Neural progenitor cell (in vitro differentiated cells): ENCODE measurements around the gene RASGRF2. TPM values are rescaled to one million over a fixed set of nuclear protein-coding genes. Genes with fewer than 3 reads are reported as not detected.

Experiments used
- DNase-seq: peaks from one replicate; pipeline ENCODE4 v3.0.0-alpha.2; 2016; ENCODE audit warnings: low spot score
- H2AFZ ChIP-seq: fragments of 200-600 bp; sonication (generic); replicated peaks from 2 replicates; pipeline ENCODE4 v1.6.1; 2016; ENCODE audit warnings: antibody characterized with exemption
- H3F3A ChIP-seq: fragments of 200-600 bp; sonication (generic); 2 replicates; pipeline ENCODE4 v1.6.1; 2016; ENCODE audit warnings: antibody characterized with exemption, low read depth
- H3K27ac ChIP-seq: fragments of 200-600 bp; sonication (generic); 2 replicates; pipeline ENCODE4 v1.5.1; 2016; ENCODE audit warnings: mild to moderate bottlenecking
- H3K27me3 ChIP-seq: fragments of 200-600 bp; sonication (generic); 2 replicates; pipeline ENCODE4 v1.6.1; 2016; ENCODE audit warnings: mild to moderate bottlenecking, moderate library complexity
- H3K36me3 ChIP-seq: fragments of 200-600 bp; sonication (generic); 2 replicates; pipeline ENCODE4 v1.5.1; 2016
- H3K4me1 ChIP-seq: fragments of 200-600 bp; sonication (generic); 2 replicates; pipeline ENCODE4 v1.6.1; 2016; ENCODE audit warnings: mixed run types
- H3K4me2 ChIP-seq: fragments of 200-600 bp; sonication (generic); 2 replicates; pipeline ENCODE4 v1.6.1; 2016
- H3K4me3 ChIP-seq: fragments of 200-600 bp; sonication (generic); 2 replicates; pipeline ENCODE4 v1.5.1; 2016
- H3K79me2 ChIP-seq: fragments of 200-600 bp; sonication (generic); 2 replicates; pipeline ENCODE4 v1.6.1; 2016; ENCODE audit warnings: low read depth
- H3K9ac ChIP-seq: fragments of 200-600 bp; sonication (generic); 2 replicates; pipeline ENCODE4 v1.6.1; 2016
- H3K9me3 ChIP-seq: fragments of 200-600 bp; sonication (generic); 2 replicates; pipeline ENCODE4 v1.5.1; 2016; ENCODE audit warnings: low read depth
- H4K20me1 ChIP-seq: fragments of 200-600 bp; sonication (generic); 2 replicates; pipeline ENCODE4 v1.6.1; 2016; ENCODE audit warnings: low read depth
- H3K27ac Mint-ChIP-seq: 3 replicates; pipeline ENCODE4 v1.8.0; 2021; ENCODE audit warnings: mixed read lengths
- H3K27me3 Mint-ChIP-seq: 2 replicates; pipeline ENCODE4 v1.8.0; 2022; ENCODE audit warnings: low read depth, mild to moderate bottlenecking, inconsistent platforms, moderate library complexity, mixed read lengths; ENCODE audit not compliant: insufficient read depth
- H3K36me3 Mint-ChIP-seq: 3 replicates; pipeline ENCODE4 v1.8.0; 2021; ENCODE audit warnings: mixed read lengths
- H3K4me1 Mint-ChIP-seq: 3 replicates; pipeline ENCODE4 v1.8.0; 2021; ENCODE audit warnings: mixed read lengths
- H3K4me3 Mint-ChIP-seq: 3 replicates; pipeline ENCODE4 v1.8.0; 2021; ENCODE audit warnings: mild to moderate bottlenecking, moderate library complexity, mixed read lengths
- H3K9me3 Mint-ChIP-seq: 3 replicates; pipeline ENCODE4 v1.8.0; 2020; ENCODE audit warnings: mixed read lengths
- CTCF ChIP-seq: fragments of 200-600 bp; sonication (generic); IDR thresholded peaks from 2 replicates; pipeline ENCODE4 v1.5.1; 2017; ENCODE audit warnings: antibody characterized with exemption, mild to moderate bottlenecking
- EZH2 ChIP-seq: fragments of 200-600 bp; sonication (generic); IDR thresholded peaks from 2 replicates; pipeline ENCODE4 v1.6.1; 2017; ENCODE audit warnings: antibody characterized with exemption, mild to moderate bottlenecking, moderate library complexity
- EZH2phosphoT487 ChIP-seq: fragments of 200-600 bp; sonication (generic); IDR thresholded peaks from 2 replicates; pipeline ENCODE4 v1.6.1; 2017; ENCODE audit warnings: antibody characterized with exemption
- total RNA-seq: library from RNA; depleted of rRNA; stranded (reverse); fragments of >200 nt; gene quantifications from 2 replicates; pipeline ENCODE4 v1.2.3, GENCODE V29; 2015; ENCODE audit warnings: low replicate concordance

The RASGRF2 gene
- total RNA-seq, 1 donor from 2014 or later: 0.15 TPM

DNA sequence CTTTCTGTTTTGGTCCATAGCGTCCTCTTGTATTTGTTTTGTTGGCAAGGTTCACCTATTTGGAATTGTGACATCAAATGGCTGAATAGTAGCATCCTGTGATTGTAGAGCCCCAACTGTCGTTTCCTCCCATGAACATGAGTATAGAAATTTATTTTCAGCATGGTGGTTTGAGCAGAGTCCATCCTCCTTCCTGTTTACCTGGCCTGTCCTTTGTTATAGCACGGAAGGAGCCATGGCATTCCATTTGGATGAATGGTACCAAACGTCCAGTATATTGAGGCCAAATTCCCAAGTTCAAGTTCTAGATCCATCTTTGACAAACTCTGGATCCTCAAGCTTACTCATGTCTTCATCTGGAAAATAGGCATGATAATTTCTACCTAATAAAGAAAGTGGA lies 16.8 kb downstream of the RASGRF2 start:
- H3K36me3 Mint-ChIP-seq: no peaks in the 10 kb centered on the region
- no peaks in the 10 kb centered on the region for H3K79me2 ChIP-seq

GRCh38 chr5:80977764-80978163 lies 17.6 kb downstream of the RASGRF2 start:
- H3K4me1 Mint-ChIP-seq: no peaks in the 10 kb centered on the region
- H3K27ac Mint-ChIP-seq: no peak overlapping the region
- H3K9me3 ChIP-seq: no peaks in the 10 kb centered on the region

More for the DNA sequence above, 16.8 kb downstream of the RASGRF2 start:
- no peak overlapping the region for H3K27ac ChIP-seq
- H3K4me1 Mint-ChIP-seq: no peaks in the 10 kb centered on the region
- no peaks in the 10 kb centered on the region for H3F3A ChIP-seq
- H2AFZ ChIP-seq: no peak overlapping the region
- DNase-seq: no peak
- H3K4me3 ChIP-seq: no peak overlapping the region
- H4K20me1 ChIP-seq: no peaks in the 10 kb centered on the region
- no peak overlapping the region for H3K27ac Mint-ChIP-seq
- H3K4me1 ChIP-seq: no peaks in the 10 kb centered on the region
- no peak overlapping the region for H3K4me3 Mint-ChIP-seq
- no peak for TF ChIP-seq CTCF
- no peak for TF ChIP-seq EZH2phosphoT487
- no peak for TF ChIP-seq EZH2
- H3K9me3 ChIP-seq: no peaks in the 10 kb centered on the region
- H3K27me3 Mint-ChIP-seq: no peaks in the 10 kb centered on the region
- H3K9me3 Mint-ChIP-seq: no peaks in the 10 kb centered on the region
- H3K27me3 ChIP-seq: no peaks in the 10 kb centered on the region
- no peaks in the 10 kb centered on the region for H3K36me3 ChIP-seq
- H3K4me2 ChIP-seq: no peak overlapping the region
- H3K9ac ChIP-seq: no peak overlapping the region

GRCh38 chr5:80978772-80979317 lies 18.7 kb downstream of the RASGRF2 start:
- Histone ChIP-seq H4K20me1 (no peaks in the 10 kb centered on the region), H3K4me1 (no peaks in the 10 kb centered on the region), H3K4me3 (no peak overlapping the region), H3F3A (no peaks in the 10 kb centered on the region), H3K27me3 (no peaks in the 10 kb centered on the region), H2AFZ (no peak overlapping the region), H3K79me2 (no peaks in the 10 kb centered on the region), H3K9ac (no peak overlapping the region), H3K9me3 (no peaks in the 10 kb centered on the region), H3K36me3 (no peaks in the 10 kb centered on the region), H3K27ac (no peak overlapping the region), H3K4me2 (no peak overlapping the region)
- H3K27me3 Mint-ChIP-seq: peaks cover 2% of the 10 kb centered on the region
- H3K4me3 Mint-ChIP-seq: no peak overlapping the region
- H3K36me3 Mint-ChIP-seq: no peaks in the 10 kb centered on the region
- no peaks in the 10 kb centered on the region for H3K4me1 Mint-ChIP-seq
- DNase-seq: no peak
- TF ChIP-seq CTCF: no peak
- TF ChIP-seq EZH2: no peak
- no peak for TF ChIP-seq EZH2phosphoT487
- H3K27ac Mint-ChIP-seq: no peak overlapping the region
- no peaks in the 10 kb centered on the region for H3K9me3 Mint-ChIP-seq

More at GRCh38 chr5:80977764-80978163, 17.6 kb downstream of the RASGRF2 start:
- H3K4me1 ChIP-seq: no peaks in the 10 kb centered on the region
- no peak for DNase-seq
- Mint-ChIP-seq H3K9me3 (no peaks in the 10 kb centered on the region), H3K36me3 (no peaks in the 10 kb centered on the region), H3K27me3 (peaks cover 2% of the 10 kb centered on the region), H3K4me3 (no peak overlapping the region)
- H3F3A ChIP-seq: no peaks in the 10 kb centered on the region
- TF ChIP-seq EZH2: no peak
- no peak for TF ChIP-seq CTCF
- TF ChIP-seq EZH2phosphoT487: no peak
- H3K4me3 ChIP-seq: no peak overlapping the region
- no peaks in the 10 kb centered on the region for H3K27me3 ChIP-seq
- no peaks in the 10 kb centered on the region for H3K79me2 ChIP-seq
- H3K9ac ChIP-seq: no peak overlapping the region
- no peak overlapping the region for H2AFZ ChIP-seq
- no peak overlapping the region for H3K4me2 ChIP-seq
- no peaks in the 10 kb centered on the region for H4K20me1 ChIP-seq
- H3K36me3 ChIP-seq: no peaks in the 10 kb centered on the region
- no peak overlapping the region for H3K27ac ChIP-seq
